ENCODE results near the gene MTO1.

- TF ChIP-seq CTCF (IDR thresholded peaks at IDR 0.05) (no peak), PREB (CRISPR knock-in tag; IDR thresholded peaks at IDR 0.05; ENCODE audit: borderline replicate concordance) (no peak)
Observed at GRCh38 chr6:73509851-73510250, 48.3 kb downstream of the MTO1 start.

Data from WTC11 (cell line).